DND-41 (cell line): Measurements from ENCODE around the gene OPTC.

Experiments used
- ATAC-seq: fragments of 200-7000 bp; cut with Tn5 transposase; 3 replicates; pipeline ENCODE4 v1.9.1; 2021; ENCODE audit warnings: low read depth; ENCODE audit not compliant: insufficient read depth
- DNase-seq: peaks from one replicate; pipeline ENCODE4 v3.0.0-alpha.2; 2020
- H2AFZ ChIP-seq: 2 replicates; pipeline ENCODE4 v1.6.0; 2012; ENCODE audit warnings: low read depth, low read length
- H3K27ac ChIP-seq: 2 replicates; pipeline ENCODE4 v1.5.1; 2012; ENCODE audit warnings: low read length, inconsistent platforms
- H3K27me3 ChIP-seq: fragments of 200-600 bp; sonication (generic); 2 replicates; pipeline ENCODE4 v1.6.0; 2012; ENCODE audit warnings: low read length, mild to moderate bottlenecking, inconsistent platforms; ENCODE audit not compliant: insufficient read depth, poor library complexity
- H3K36me3 ChIP-seq: 2 replicates; pipeline ENCODE4 v1.5.1; 2012; ENCODE audit warnings: low read length, inconsistent platforms; ENCODE audit not compliant: insufficient read depth
- H3K4me1 ChIP-seq: 2 replicates; pipeline ENCODE4 v1.5.1; 2012; ENCODE audit warnings: mild to moderate bottlenecking, low read length; ENCODE audit not compliant: insufficient read depth
- H3K4me2 ChIP-seq: 2 replicates; pipeline ENCODE4 v1.6.0; 2012; ENCODE audit warnings: mild to moderate bottlenecking, moderate library complexity, low read length, inconsistent platforms; ENCODE audit not compliant: insufficient read depth
- H3K4me3 ChIP-seq, 2 experiments: fragments of 200-600 bp in 1 of 2; shearing (Covaris generic) in 1 of 2; 2 replicates each; pipeline ENCODE4 v1.5.1; 2012 to 2016; ENCODE audit warnings: inconsistent platforms in 2 of 2, low read length in 2 of 2, mild to moderate bottlenecking in 2 of 2, low read depth in 1 of 2, moderate library complexity in 1 of 2
- H3K79me2 ChIP-seq: 2 replicates; pipeline ENCODE4 v1.6.0; 2012; ENCODE audit warnings: low read length, inconsistent platforms; ENCODE audit not compliant: insufficient read depth
- H3K9ac ChIP-seq: 2 replicates; pipeline ENCODE4 v1.6.0; 2012; ENCODE audit warnings: low read depth, mild to moderate bottlenecking, inconsistent platforms, low read length, moderate library complexity
- H3K9me3 ChIP-seq: 2 replicates; pipeline ENCODE4 v1.5.1; 2012; ENCODE audit warnings: low read length, moderate library complexity, mild to moderate bottlenecking, inconsistent platforms; ENCODE audit not compliant: insufficient read depth, severe bottlenecking
- H4K20me1 ChIP-seq: 2 replicates; pipeline ENCODE4 v1.6.0; 2012; ENCODE audit warnings: low read length; ENCODE audit not compliant: insufficient read depth
- CTCF ChIP-seq: IDR thresholded peaks from 2 replicates; pipeline ENCODE4 v1.5.1; 2012; ENCODE audit warnings: borderline replicate concordance, low read length, moderate library complexity, mild to moderate bottlenecking; ENCODE audit not compliant: poor library complexity, severe bottlenecking; ENCODE audit errors: extremely low read depth
- EZH2 ChIP-seq: IDR thresholded peaks from 3 replicates; pipeline ENCODE4 v1.6.1; 2012; ENCODE audit warnings: borderline replicate concordance, low read depth, mild to moderate bottlenecking, moderate library complexity, low read length, inconsistent platforms; ENCODE audit not compliant: severe bottlenecking

Gene OPTC

GRCh38 chr1:203538726-203539125 is 44.8 kb downstream of the OPTC start:
- H2AFZ ChIP-seq = no peak overlapping the region
- DNase-seq (no peak), ATAC-seq (no peak)
- no peaks in the 10 kb centered on the region for H3K9me3 ChIP-seq
- no peaks in the 10 kb centered on the region for H3K4me1 ChIP-seq
- no peak overlapping the region for H3K4me3 ChIP-seq
- no peaks in the 10 kb centered on the region for H3K27me3 ChIP-seq
- no peak overlapping the region for H3K4me2 ChIP-seq
- H3K79me2 ChIP-seq = no peaks in the 10 kb centered on the region
- no peaks in the 10 kb centered on the region for H4K20me1 ChIP-seq
- H3K36me3 ChIP-seq = no peaks in the 10 kb centered on the region
- H3K27ac ChIP-seq = no peak overlapping the region
- H3K9ac ChIP-seq = no peak overlapping the region
- TF ChIP-seq EZH2 = no peak
- no peak for TF ChIP-seq CTCF

- H2AFZ ChIP-seq = no peak overlapping the region
These were observed 46.0 kb downstream of the OPTC start for GRCh38 chr1:203539831-203540546.

GRCh38 chr1:203544485-203544884 is 50.5 kb downstream of the OPTC start:
- DNase-seq = no peak
- no peaks in the 10 kb centered on the region for H3K27me3 ChIP-seq
- no peaks in the 10 kb centered on the region for H3K36me3 ChIP-seq
- H3K4me1 ChIP-seq = no peaks in the 10 kb centered on the region
- no peaks in the 10 kb centered on the region for H3K9me3 ChIP-seq
- no peak overlapping the region for H3K4me2 ChIP-seq
- no peak overlapping the region for H2AFZ ChIP-seq
- ATAC-seq = no peak
- no peak overlapping the region for H3K4me3 ChIP-seq
- H4K20me1 ChIP-seq = no peaks in the 10 kb centered on the region
- no peak overlapping the region for H3K9ac ChIP-seq
- TF ChIP-seq CTCF (no peak), EZH2 (no peak)
- no peak overlapping the region for H3K27ac ChIP-seq
- no peaks in the 10 kb centered on the region for H3K79me2 ChIP-seq

More at GRCh38 chr1:203539831-203540546, 46.0 kb downstream of the OPTC start:
- Histone ChIP-seq H3K4me3 (no peak overlapping the region), H3K27me3 (no peaks in the 10 kb centered on the region), H3K9ac (no peak overlapping the region), H4K20me1 (no peaks in the 10 kb centered on the region), H3K9me3 (no peaks in the 10 kb centered on the region), H3K27ac (no peak overlapping the region), H3K4me1 (no peaks in the 10 kb centered on the region), H3K36me3 (no peaks in the 10 kb centered on the region), H3K79me2 (no peaks in the 10 kb centered on the region), H3K4me2 (no peak overlapping the region)
- DNase-seq (no peak), ATAC-seq (no peak)
- TF ChIP-seq EZH2 (no peak), CTCF (no peak)
